ENCODE measurements around the gene HUNK.

GRCh38 chr21:31938330-31939301, 65.8 kb downstream of the HUNK start:
- TF ChIP-seq, protein P1, sequence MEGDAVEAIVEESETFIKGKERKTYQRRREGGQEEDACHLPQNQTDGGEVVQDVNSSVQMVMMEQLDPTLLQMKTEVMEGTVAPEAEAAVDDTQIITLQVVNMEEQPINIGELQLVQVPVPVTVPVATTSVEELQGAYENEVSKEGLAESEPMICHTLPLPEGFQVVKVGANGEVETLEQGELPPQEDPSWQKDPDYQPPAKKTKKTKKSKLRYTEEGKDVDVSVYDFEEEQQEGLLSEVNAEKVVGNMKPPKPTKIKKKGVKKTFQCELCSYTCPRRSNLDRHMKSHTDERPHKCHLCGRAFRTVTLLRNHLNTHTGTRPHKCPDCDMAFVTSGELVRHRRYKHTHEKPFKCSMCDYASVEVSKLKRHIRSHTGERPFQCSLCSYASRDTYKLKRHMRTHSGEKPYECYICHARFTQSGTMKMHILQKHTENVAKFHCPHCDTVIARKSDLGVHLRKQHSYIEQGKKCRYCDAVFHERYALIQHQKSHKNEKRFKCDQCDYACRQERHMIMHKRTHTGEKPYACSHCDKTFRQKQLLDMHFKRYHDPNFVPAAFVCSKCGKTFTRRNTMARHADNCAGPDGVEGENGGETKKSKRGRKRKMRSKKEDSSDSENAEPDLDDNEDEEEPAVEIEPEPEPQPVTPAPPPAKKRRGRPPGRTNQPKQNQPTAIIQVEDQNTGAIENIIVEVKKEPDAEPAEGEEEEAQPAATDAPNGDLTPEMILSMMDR (IDR thresholded peaks at IDR 0.05) = no peak
- TF ChIP-seq POLR2A (IDR thresholded peaks at IDR 0.05) = no peak

Measured in right lobe of liver (tissue), 4 donors.